ENCODE results near the gene PPP1R15A. TPM values are rescaled to one million over a fixed set of nuclear protein-coding genes. Genes with fewer than 3 reads are reported as not detected.
A peak's percentile ranks its signal among the peaks of the same experiment; 100 is the strongest.
"Not testable (repeated sequence)": the region's sequence is repeated elsewhere in the genome, so short reads cannot be mapped to it uniquely, and the experiment has no call there.

Gene PPP1R15A
- total RNA-seq, 2 donors from 2014 or later: 954 to 1,165 TPM

DNA sequence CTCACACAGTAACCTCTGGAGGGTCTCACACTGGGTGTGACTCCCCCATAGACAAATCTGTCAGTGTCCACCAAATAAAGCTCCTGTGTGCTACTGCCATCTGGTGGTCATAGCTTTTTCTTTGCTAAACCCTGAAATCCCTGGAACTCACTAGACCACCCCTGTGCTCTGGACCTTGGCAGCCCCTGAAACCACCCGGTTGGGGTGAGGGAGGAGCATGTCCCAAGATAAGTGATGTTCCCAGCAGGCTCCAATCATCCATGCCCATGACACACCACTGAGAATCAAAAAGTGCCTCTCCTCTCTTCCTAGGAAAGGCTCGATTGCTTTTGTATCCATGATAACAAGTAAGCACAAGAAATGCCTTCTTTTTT, 29.4 kb upstream of the PPP1R15A start:
- peaks cover 2% of the 10 kb centered on the region for H3K36me3 Mint-ChIP-seq (ENCODE audit: low read depth)
- H3K4me1 Mint-ChIP-seq: peaks cover 4% of the 10 kb centered on the region
- H3K27ac Mint-ChIP-seq: no peak overlapping the region
- H3K27me3 Mint-ChIP-seq: no peaks in the 10 kb centered on the region
- ATAC-seq: peak; percentile 51
- DNase-seq: peak in 2 of 3 donors; percentile 17 to 35
- no peak overlapping the region for H3K4me3 Mint-ChIP-seq
- no peaks in the 10 kb centered on the region for H3K9me3 ChIP-seq (ENCODE audit: control insufficient read depth, low read length, poor library complexity, severe bottlenecking)

DNA sequence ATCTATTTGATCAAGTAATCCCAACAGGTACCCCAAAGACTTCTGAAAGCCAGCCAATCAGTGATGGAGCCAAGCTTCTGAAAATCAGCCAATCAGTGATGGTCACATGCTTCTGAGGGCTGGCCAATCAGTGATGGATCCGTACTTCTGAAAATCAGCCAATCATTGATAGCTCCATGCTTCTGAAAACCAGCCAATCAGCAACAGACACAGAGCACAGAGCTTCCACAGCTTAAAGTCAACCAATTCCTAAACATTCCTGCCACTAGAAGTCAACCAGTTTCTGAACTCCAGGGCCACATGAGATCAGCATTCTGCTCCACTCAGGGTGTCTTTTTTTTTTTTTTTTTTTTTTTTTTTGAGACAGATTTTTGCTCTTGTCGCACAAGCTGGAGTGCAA, 27.7 kb upstream of the PPP1R15A start:
- no peak overlapping the region for H3K27ac Mint-ChIP-seq
- DNase-seq: no peak
- peaks cover 4% of the 10 kb centered on the region for H3K4me1 Mint-ChIP-seq
- no peak for ATAC-seq
- peaks cover 2% of the 10 kb centered on the region for H3K36me3 Mint-ChIP-seq (ENCODE audit: low read depth)
- no peaks in the 10 kb centered on the region for H3K9me3 ChIP-seq (ENCODE audit: control insufficient read depth, low read length, poor library complexity, severe bottlenecking)
- no peak overlapping the region for H3K4me3 Mint-ChIP-seq
- H3K27me3 Mint-ChIP-seq: no peaks in the 10 kb centered on the region

DNA sequence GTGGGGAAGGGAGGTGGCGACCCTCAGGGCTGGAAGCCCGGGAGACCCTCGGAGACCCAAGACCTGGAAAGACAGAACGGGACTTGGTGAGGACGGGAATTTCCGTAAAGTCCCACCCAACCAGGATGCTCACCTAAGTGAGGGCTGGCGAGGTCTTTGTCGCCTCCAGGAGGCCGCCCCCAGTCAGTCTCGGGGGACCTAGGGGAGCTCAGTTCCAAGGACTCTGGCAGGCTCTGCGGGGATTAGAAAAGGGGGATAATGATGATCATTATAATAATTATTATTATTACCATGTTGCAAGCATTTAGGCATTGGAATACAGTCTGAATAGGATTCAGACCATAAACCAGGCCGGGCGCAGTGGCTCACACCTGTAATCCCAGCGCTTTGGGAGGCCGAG, 26.8 kb upstream of the PPP1R15A start:
- DNase-seq (no peak), ATAC-seq (no peak)
- H3K4me1 Mint-ChIP-seq: peaks cover 4% of the 10 kb centered on the region
- no peak overlapping the region for H3K27ac Mint-ChIP-seq
- H3K27me3 Mint-ChIP-seq: no peaks in the 10 kb centered on the region
- H3K4me3 Mint-ChIP-seq: no peak overlapping the region
- no peaks in the 10 kb centered on the region for H3K9me3 ChIP-seq (ENCODE audit: control insufficient read depth, low read length, poor library complexity, severe bottlenecking)
- peaks cover 4% of the 10 kb centered on the region for H3K36me3 Mint-ChIP-seq (ENCODE audit: low read depth)

DNA sequence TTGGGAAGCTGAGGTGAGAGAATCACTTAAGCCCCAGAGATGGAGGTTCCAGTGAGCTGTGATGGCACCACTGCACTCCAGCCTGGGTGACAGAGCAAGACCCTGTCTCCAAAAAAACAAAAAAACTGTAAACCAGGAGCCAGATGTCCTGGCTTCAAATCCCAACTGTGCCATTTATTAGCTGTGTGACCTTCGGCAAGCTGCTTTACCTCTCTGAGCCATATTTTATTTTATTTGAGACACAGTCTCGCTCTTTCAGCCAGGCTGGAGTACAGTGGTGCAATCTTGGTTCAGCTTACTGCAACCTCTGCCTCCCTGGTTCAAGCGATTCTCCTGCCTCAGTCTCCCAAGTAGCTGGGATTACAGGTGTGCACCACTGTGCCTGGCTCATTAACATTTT, 25.6 kb upstream of the PPP1R15A start:
- not testable (repeated sequence) for H3K36me3 Mint-ChIP-seq (ENCODE audit: low read depth); H3K27ac Mint-ChIP-seq; H3K27me3 Mint-ChIP-seq; H3K4me1 Mint-ChIP-seq; DNase-seq; H3K4me3 Mint-ChIP-seq; H3K9me3 ChIP-seq (ENCODE audit: control insufficient read depth, low read length, poor library complexity, severe bottlenecking); ATAC-seq

DNA sequence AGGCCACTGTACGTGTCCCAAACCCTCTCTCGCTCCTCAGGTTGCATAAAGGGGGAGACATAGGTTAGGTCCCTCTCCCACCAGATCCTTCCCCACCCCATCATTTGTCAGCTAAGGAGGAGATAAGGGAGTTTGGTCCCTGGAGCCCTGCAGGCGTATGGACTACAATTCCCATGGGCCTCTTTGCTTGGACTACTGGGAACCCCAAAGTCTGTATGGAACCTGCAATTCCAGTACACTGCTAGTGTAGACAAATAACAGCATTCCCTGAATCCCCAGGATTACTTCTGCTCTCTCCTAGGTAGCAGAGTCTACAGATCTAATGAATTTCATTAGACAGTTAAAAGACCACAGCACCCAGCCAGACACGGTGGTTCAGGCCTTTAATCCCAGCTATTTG, 19.9 kb upstream of the PPP1R15A start:
- Mint-ChIP-seq H3K36me3 (ENCODE audit: low read depth) (peaks cover 2% of the 10 kb centered on the region), H3K4me3 (no peak overlapping the region), H3K4me1 (no peaks in the 10 kb centered on the region), H3K27ac (no peak overlapping the region), H3K27me3 (no peaks in the 10 kb centered on the region)
- no peaks in the 10 kb centered on the region for H3K9me3 ChIP-seq (ENCODE audit: control insufficient read depth, low read length, poor library complexity, severe bottlenecking)
- no peak for ATAC-seq
- no peak for DNase-seq

DNA sequence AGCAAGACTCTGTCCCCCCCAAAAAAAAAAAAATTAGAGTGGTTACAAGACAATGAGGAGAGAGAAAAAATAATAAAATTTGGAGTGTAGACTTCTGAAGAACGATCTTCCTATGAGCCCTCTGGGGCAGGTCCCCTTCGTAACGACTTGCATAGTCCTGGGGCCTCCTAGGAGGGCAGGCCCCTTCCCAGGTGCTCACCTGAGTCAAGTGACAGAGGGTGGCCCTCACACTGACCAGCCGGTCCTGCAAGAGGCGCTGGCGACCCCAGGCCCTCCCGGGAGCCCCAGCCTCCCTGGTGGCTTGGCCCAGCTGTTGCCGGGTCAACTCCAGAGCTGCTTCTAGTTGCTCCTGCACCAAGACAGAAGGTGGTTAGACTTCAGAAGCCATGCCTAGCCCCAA, 18.7 kb upstream of the PPP1R15A start:
- ATAC-seq (no peak), DNase-seq (no peak)
- peaks cover 2% of the 10 kb centered on the region for H3K36me3 Mint-ChIP-seq (ENCODE audit: low read depth)
- no peaks in the 10 kb centered on the region for H3K9me3 ChIP-seq (ENCODE audit: control insufficient read depth, low read length, poor library complexity, severe bottlenecking)
- no peak overlapping the region for H3K27ac Mint-ChIP-seq
- no peaks in the 10 kb centered on the region for H3K4me1 Mint-ChIP-seq
- H3K27me3 Mint-ChIP-seq: no peaks in the 10 kb centered on the region
- H3K4me3 Mint-ChIP-seq: no peak overlapping the region

DNA sequence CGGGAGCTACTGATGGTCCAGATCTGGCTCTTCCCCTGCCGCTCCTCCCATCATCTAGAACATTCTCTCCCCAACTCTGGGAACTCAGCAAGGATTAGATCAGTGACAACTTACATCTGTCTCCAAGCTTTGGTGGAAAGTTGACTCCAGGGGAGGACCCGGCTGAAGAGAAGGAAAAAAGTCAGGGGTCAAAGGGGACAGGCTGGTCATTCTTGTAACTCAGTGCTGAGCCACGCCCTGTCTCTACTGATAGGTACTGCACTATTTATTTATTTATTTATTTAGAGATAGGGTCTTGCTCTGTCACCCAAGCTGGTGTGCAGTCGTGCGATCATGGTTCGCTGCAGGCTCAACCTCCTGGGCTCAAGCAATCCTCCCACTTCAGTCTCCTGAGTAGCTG, 18.1 kb upstream of the PPP1R15A start:
- ATAC-seq (no peak), DNase-seq (no peak)
- H3K4me1 Mint-ChIP-seq: peaks cover 3% of the 10 kb centered on the region
- H3K4me3 Mint-ChIP-seq: no peak overlapping the region
- H3K36me3 Mint-ChIP-seq (ENCODE audit: low read depth): peaks cover 2% of the 10 kb centered on the region
- H3K9me3 ChIP-seq (ENCODE audit: control insufficient read depth, low read length, poor library complexity, severe bottlenecking): no peaks in the 10 kb centered on the region
- H3K27ac Mint-ChIP-seq: no peak overlapping the region
- H3K27me3 Mint-ChIP-seq: no peaks in the 10 kb centered on the region

DNA sequence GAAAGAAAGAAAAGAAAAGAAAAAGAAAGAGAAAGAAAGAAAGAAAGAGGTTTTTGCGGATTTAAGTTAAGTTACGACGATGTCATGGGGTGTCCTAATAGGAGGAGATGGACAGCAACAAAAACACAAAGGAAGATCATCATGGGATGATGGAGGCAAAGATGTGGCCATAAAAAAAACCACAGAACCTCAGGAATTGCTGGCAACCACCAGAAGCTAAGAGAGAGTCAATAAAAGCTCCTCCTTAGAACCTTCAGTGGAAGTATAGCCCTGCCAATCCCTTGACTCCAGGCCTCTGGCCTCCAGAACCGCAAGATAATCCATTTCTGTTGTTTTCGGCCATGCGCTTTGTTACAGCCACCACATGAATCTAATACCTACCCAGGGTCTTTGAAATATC, 15.3 kb upstream of the PPP1R15A start:
- H3K9me3 ChIP-seq (ENCODE audit: control insufficient read depth, low read length, poor library complexity, severe bottlenecking): no peaks in the 10 kb centered on the region
- peaks cover 8% of the 10 kb centered on the region for H3K4me1 Mint-ChIP-seq
- ATAC-seq: no peak
- H3K4me3 Mint-ChIP-seq: no peak overlapping the region
- no peaks in the 10 kb centered on the region for H3K27me3 Mint-ChIP-seq
- no peak overlapping the region for H3K27ac Mint-ChIP-seq
- H3K36me3 Mint-ChIP-seq (ENCODE audit: low read depth): no peaks in the 10 kb centered on the region
- no peak for DNase-seq

DNA sequence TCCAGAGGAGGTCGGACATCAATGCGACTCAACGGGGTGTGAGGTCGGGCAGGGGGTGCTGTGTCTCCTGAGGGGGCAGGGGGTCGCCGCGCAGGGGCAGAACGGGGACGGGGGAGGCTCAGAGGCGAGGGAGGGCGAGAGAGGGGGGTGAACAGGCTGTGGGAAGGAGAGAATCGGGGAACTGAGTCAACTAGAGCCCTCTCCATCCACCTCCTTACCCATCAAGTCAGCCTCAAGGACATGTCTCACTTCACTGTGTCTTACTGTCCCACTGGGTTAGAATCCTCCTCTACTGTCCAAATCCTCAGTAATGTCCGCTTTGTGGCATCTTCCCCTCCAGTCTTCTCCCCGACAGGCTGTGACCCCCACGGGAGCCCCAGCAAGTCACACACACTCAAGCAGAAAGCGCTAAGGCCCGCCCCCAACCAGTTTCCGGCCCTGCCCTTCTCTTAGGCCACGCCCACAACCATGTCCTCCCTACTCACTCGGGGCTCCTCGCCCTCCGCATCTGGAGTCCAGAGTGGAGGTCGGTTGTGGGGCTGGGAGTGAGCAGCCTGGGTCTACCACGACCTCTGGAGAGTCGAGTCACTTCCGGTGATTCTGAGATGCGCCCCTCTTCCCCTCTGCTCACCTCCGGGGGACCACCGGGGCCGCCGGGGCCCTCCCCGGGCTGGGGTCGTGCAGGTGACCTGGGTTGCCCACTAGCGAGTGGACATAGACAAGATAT, 13.1 kb upstream of the PPP1R15A start:
- peak overlapping the region; percentile 92 for H3K4me3 Mint-ChIP-seq
- H3K9me3 ChIP-seq (ENCODE audit: control insufficient read depth, low read length, poor library complexity, severe bottlenecking): no peaks in the 10 kb centered on the region
- peak; percentile 79 for ATAC-seq
- H3K4me1 Mint-ChIP-seq: peaks cover 8% of the 10 kb centered on the region
- no peak overlapping the region for H3K27ac Mint-ChIP-seq
- DNase-seq: peak in 2 of 3 donors; percentile 66 to 68
- no peaks in the 10 kb centered on the region for H3K27me3 Mint-ChIP-seq
- no peaks in the 10 kb centered on the region for H3K36me3 Mint-ChIP-seq (ENCODE audit: low read depth)

DNA sequence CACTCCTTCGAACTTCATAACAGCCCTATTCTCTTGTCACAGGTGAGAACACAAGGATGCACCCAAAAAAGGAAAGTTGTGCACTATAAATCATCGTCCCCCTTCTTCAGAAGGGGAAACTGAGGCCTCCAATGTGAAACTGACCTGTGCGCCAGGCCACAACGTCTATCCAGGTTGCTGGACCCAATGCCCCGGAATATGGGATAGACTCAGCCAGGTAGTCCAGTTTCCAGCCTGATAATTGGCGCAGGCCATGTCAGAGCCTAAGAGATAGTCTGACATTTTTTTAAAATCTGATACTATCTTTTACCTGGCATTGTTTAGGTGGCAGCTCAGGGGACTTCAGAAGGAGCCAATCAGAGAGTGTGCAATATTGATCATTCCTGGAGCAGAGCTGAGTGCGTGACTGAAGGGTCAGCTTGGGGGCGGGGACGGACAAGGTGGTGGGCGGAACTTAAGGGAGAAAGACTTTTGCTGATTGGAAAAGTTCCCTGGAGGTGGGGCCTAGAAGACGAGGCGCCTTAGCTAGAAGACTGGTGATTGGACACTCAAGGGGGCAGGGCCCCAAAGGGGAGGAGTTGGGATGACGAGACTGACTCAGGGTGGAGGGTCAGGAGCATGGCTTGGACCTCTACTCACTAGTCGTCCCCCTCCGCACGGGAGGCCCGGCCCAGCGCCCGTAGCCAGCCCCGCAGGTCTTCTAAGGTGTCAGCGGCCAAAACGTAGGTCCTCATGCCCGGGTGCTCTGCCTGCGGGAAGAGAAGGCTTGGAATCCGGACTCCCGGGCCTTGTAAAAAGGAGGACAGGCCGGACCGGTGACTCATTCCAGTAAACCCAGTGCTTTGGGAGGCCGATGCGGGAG, 12.3 kb upstream of the PPP1R15A start:
- H3K27ac Mint-ChIP-seq: no peak overlapping the region
- no peak for ATAC-seq
- H3K4me3 Mint-ChIP-seq: peak overlapping the region; percentile 92
- H3K9me3 ChIP-seq (ENCODE audit: control insufficient read depth, low read length, poor library complexity, severe bottlenecking): no peaks in the 10 kb centered on the region
- DNase-seq: no peak
- no peaks in the 10 kb centered on the region for H3K27me3 Mint-ChIP-seq
- no peaks in the 10 kb centered on the region for H3K36me3 Mint-ChIP-seq (ENCODE audit: low read depth)
- peaks cover 8% of the 10 kb centered on the region for H3K4me1 Mint-ChIP-seq

DNA sequence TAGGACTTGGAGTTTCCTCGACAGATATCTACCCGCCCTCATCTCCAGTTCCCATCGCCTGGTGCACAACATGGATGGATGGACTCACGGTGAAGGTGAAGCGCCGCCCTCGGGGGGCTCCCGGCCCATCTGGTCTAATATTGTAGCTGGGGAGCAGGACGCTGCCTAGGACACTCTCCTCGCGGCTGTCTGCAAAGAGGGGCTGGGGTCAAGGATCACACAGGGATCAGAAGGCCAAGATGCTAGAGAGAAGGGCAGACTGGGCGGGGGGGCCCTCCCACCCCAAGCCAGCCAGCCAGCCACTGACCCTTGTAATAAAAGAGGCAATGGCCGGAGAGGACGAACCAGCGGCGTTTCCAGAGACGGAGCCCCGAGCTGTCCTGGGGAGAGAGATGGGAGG, 10.9 kb upstream of the PPP1R15A start:
- Mint-ChIP-seq H3K27ac (no peak overlapping the region), H3K4me3 (no peak overlapping the region), H3K4me1 (peaks cover 8% of the 10 kb centered on the region), H3K36me3 (ENCODE audit: low read depth) (no peaks in the 10 kb centered on the region), H3K27me3 (peaks cover 3% of the 10 kb centered on the region)
- DNase-seq: no peak
- H3K9me3 ChIP-seq (ENCODE audit: control insufficient read depth, low read length, poor library complexity, severe bottlenecking): no peaks in the 10 kb centered on the region
- no peak for ATAC-seq

DNA sequence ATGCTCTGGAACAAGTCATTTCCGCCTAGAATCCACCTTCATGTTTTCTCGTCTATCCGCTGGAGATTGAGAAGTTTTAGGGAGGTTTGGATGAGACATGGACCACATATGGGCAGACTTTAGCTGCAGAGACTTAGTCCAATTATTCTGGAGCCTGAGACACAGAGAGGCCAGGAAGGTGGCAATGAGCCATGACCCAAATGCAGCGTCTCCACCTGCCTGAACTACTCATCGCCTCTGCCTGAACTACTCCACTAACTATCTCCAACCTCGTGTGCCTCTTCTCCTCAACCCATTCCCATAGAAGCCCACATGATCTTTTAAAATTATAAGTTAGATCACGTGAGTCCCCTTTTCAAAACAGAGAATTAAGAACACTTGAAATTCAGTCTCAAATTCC, 9.4 kb upstream of the PPP1R15A start:
- no peaks in the 10 kb centered on the region for H3K9me3 ChIP-seq (ENCODE audit: control insufficient read depth, low read length, poor library complexity, severe bottlenecking)
- Mint-ChIP-seq H3K4me3 (no peak overlapping the region), H3K36me3 (ENCODE audit: low read depth) (no peaks in the 10 kb centered on the region), H3K27ac (no peak overlapping the region), H3K27me3 (peaks cover 15% of the 10 kb centered on the region), H3K4me1 (peaks cover 8% of the 10 kb centered on the region)
- DNase-seq (no peak), ATAC-seq (no peak)

DNA sequence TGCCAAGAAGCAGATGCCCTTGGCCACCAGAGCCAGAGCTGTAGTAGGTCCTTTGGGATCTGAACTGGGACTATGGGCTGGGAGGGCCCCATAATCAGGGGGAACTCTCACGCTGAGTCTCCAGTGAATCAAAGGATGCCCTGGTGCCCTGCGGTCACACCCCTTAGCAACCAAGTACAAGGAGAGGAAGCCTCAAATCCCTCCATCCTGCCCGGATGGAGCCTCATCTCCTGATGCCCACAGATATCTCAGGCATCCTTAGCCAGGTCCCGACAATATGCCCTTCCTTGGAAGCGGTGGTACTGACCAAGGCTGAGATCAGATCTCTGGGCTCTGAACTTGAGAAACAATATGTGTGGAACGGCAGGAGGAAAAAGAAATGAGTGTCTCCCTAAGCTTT, 5.5 kb upstream of the PPP1R15A start:
- peaks cover 5% of the 10 kb centered on the region for H3K36me3 Mint-ChIP-seq (ENCODE audit: low read depth)
- ATAC-seq: no peak
- no peaks in the 10 kb centered on the region for H3K9me3 ChIP-seq (ENCODE audit: control insufficient read depth, low read length, poor library complexity, severe bottlenecking)
- DNase-seq: no peak
- H3K27me3 Mint-ChIP-seq: peaks cover 21% of the 10 kb centered on the region
- H3K4me1 Mint-ChIP-seq: peaks cover 5% of the 10 kb centered on the region
- H3K27ac Mint-ChIP-seq: no peak overlapping the region
- no peak overlapping the region for H3K4me3 Mint-ChIP-seq
